GM21526 (cell line): ENCODE results near the gene ZC3H7B.
"Not testable (repeated sequence)": the region's sequence is repeated elsewhere in the genome, so short reads cannot be mapped to it uniquely, and the experiment has no call there.

Experiments used
- ATAC-seq: cut with Tn5 transposase; IDR thresholded peaks from one replicate; pipeline ENCODE4 v1.9.1; 2021; ENCODE audit warnings: moderate library complexity; ENCODE audit not compliant: unreplicated experiment, low FRiP score

Gene ZC3H7B

GRCh38 chr22:41301085-41302020 lies at the start of gene ZC3H7B:
Gene ZC3H7B, plus strand, starts transcription at chr22:41301525. Its CDS starts 19,136 bp downstream, at chr22:41320661.
- ATAC-seq, result peak; percentile 74

GRCh38 chr22:41252365-41252764 lies 49.0 kb upstream of the ZC3H7B start:
- no peak for ATAC-seq

- no peak for ATAC-seq
Observed at GRCh38 chr22:41254230-41254629, 47.1 kb upstream of the ZC3H7B start.

GRCh38 chr22:41256254-41257253 lies 44.8 kb upstream of the ZC3H7B start:
- no peak for ATAC-seq

GRCh38 chr22:41257696-41258095 lies 43.6 kb upstream of the ZC3H7B start:
- no peak for ATAC-seq

- not testable (repeated sequence) for ATAC-seq
Observed at GRCh38 chr22:41259756-41260155, 41.6 kb upstream of the ZC3H7B start.

- ATAC-seq, result no peak
Observed at GRCh38 chr22:41260871-41261270, 40.5 kb upstream of the ZC3H7B start.

GRCh38 chr22:41261541-41262249 lies 39.6 kb upstream of the ZC3H7B start:
- ATAC-seq, result no peak

- ATAC-seq, result no peak
Observed at GRCh38 chr22:41262250-41262765, 39.0 kb upstream of the ZC3H7B start.

GRCh38 chr22:41263704-41264103 lies 37.6 kb upstream of the ZC3H7B start:
- no peak for ATAC-seq

- ATAC-seq, result no peak
Observed at GRCh38 chr22:41264408-41264941, 36.9 kb upstream of the ZC3H7B start.

GRCh38 chr22:41267958-41268357 lies 33.4 kb upstream of the ZC3H7B start:
- no peak for ATAC-seq

- ATAC-seq, result no peak
Observed at GRCh38 chr22:41271787-41272186, 29.5 kb upstream of the ZC3H7B start.

- no peak for ATAC-seq
Observed at GRCh38 chr22:41273128-41273527, 28.2 kb upstream of the ZC3H7B start.

GRCh38 chr22:41274856-41275255 lies 26.5 kb upstream of the ZC3H7B start:
- no peak for ATAC-seq

- no peak for ATAC-seq
Observed at GRCh38 chr22:41280065-41280464, 21.3 kb upstream of the ZC3H7B start.

- no peak for ATAC-seq
Observed at GRCh38 chr22:41280854-41281253, 20.5 kb upstream of the ZC3H7B start.

GRCh38 chr22:41284465-41284864 lies 16.9 kb upstream of the ZC3H7B start:
- no peak for ATAC-seq

- peak; percentile 18 for ATAC-seq
Observed at GRCh38 chr22:41285441-41285819, 15.9 kb upstream of the ZC3H7B start.
